ENCODE data around the gene USP12.

The USP12 gene

DNA sequence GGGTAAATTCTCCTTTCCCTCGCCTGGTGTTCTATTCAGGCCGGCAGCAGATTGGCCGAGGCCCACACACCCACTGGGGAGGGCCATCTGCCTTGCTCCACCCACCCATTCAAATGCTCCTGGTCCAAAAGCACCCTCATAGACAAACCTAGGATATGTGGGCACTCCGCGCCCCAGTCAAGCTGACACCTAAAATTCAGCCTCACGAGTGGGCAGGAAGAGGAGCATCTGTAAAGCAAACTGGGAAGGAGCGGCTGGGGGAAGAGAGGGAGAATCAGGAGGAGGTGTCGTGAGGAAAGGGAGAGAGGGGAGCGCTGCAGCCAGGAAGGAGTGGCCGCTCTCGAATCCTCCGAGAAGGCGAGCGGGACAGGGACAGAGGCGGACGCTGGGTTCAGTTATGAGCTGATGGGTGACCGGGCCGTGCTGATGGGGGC lies 136.9 kb downstream of the USP12 start:
- DNase-seq (ENCODE audit: low spot score) = no peak

- DNase-seq (ENCODE audit: low spot score) = no peak
Observed at GRCh38 chr13:27028683-27029480, 142.7 kb downstream of the USP12 start.

DNA sequence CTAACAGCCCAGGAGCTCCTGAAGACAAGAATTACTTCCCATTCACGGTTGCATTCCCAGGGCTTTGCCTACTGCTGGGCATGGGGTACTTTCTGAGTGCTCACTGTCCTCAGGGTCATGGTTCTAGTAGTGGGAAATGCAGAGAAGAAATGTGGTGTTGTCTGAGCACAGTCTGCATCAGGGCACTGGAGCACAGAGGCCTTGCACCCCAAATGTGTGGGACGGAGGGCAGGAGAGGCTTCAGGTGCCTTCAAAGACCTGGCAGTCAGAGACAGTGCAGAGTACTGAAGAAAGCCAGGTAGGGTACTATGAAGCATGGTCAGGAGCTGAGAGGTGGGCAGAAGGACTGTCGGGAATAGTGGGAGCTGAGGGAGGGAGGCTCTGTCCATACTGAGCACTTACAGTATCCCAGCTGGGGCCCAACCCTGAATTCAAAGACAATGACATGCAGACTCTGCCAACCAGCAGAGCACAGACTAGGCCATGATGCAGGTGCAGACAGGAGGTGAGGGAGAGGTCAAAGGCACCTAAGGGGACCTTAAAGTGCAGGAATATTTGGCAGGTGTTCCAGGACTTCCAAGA lies 144.4 kb downstream of the USP12 start:
- no peak for DNase-seq (ENCODE audit: low spot score)

GRCh38 chr13:27026396-27026795 lies 145.2 kb downstream of the USP12 start:
- DNase-seq (ENCODE audit: low spot score) = no peak

- no peak for DNase-seq (ENCODE audit: low spot score)
Observed at GRCh38 chr13:27024776-27025492, 146.7 kb downstream of the USP12 start.

- no peak for DNase-seq (ENCODE audit: low spot score)
Observed at GRCh38 chr13:27024074-27024461, 147.5 kb downstream of the USP12 start.

- no peak for DNase-seq (ENCODE audit: low spot score)
Observed at GRCh38 chr13:27023385-27024073, 148.1 kb downstream of the USP12 start.

DNA sequence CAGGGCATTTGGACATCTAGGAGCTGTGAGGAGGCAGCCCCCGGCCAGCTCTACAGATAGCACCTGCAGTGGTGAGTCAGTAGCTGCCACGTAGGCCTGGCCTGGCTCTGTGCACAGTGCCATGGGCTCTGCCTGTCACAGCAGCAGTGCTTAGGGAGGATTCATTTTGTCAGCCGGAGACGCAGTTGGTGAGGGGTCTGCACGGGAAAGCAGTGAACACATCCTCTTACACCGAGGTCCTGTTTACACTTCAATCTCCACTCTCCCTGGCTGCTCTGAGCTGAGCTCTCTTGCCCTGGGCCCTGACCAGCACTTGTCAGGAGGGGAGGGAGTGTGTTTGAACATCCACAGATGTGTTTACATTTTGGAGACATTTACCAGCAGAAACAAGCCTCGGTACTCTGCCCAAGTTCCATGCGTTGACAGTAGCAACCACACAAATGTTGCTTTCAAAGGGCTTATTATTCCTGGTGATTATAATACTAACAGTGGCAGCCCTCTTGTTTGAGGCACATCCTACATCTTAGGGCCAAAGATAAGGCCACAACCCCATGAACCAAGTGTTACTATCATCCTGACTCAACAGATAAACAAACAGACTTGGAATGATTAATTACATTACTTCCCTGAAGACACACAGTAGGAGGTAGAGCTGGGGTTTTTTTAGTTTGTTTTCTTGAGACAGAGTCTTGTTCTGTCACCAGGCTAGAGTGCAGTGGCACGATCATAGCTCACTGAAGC lies 148.9 kb downstream of the USP12 start:
- DNase-seq (ENCODE audit: low spot score) = no peak

DNA sequence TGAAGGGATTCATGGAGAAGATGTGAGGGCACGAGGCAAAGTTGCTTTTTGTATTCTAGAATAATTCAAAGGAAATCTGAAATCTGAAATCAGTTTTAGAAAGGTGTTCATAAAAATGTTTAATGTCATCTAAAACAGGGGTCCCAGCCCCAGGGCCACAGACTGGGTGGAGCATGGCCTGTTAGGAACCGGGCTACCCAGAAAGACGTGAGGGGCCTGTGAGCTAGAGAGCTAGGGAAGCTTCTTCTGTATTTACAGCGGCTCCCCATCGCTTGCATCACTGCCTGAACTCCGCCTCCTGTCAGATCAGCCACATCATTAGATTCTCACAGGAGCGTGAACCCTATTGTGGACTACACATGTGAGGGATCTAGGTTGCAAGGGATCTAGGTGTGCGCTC lies 151.2 kb downstream of the USP12 start:
- DNase-seq (ENCODE audit: low spot score) = no peak

GRCh38 chr13:27018882-27019281 lies 152.7 kb downstream of the USP12 start:
- DNase-seq (ENCODE audit: low spot score) = no peak

- DNase-seq (ENCODE audit: low spot score) = no peak
Observed at GRCh38 chr13:27018344-27018861, 153.2 kb downstream of the USP12 start.

DNA sequence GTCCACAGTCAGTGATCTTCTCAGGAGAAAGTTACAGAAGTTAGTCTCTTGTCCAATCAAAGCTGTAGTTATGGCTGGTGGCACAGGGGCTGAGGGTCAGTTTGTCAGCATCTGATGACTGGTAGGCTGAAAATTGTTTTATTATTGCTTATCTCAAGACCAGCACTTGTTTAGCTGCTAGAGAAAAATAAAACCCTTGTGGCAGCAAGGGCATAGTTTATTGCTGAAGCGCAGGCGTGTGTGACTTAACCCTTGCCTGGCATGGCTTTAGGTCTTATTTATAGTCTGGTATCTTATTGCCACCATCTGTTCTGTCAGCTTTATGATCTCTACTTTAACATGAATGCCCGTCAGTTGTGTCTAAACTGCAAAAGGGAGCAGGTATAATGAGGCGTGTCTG lies 154.7 kb downstream of the USP12 start:
- no peak for DNase-seq (ENCODE audit: low spot score)
